ENCODE results near the gene APOBEC2. TPM values are rescaled to one million over a fixed set of nuclear protein-coding genes. Genes with fewer than 3 reads are reported as not detected.
A peak's percentile ranks its signal among the peaks of the same experiment; 100 is the strongest.
"Not testable (repeated sequence)": the region's sequence is repeated elsewhere in the genome, so short reads cannot be mapped to it uniquely, and the experiment has no call there.

APOBEC2 gene
- total and polyA plus RNA-seq, 9 of the 15 experiments (the other 6 are each of a cell fraction or from before 2014, with no cell fraction given): 0.25 to 1.6 TPM; not detected in 7

GRCh38 chr6:41014780-41015179 is 38.2 kb upstream of the APOBEC2 start (continued):
- no peak for TF ChIP-seq SMAD3 (CRISPR knock-in tag; conservative IDR thresholded peaks at IDR 0.05)
- TF ChIP-seq ZNF778 (CRISPR knock-in tag; IDR thresholded peaks at IDR 0.05): no peak
- no peak for TF ChIP-seq ZNF668 (CRISPR knock-in tag; IDR thresholded peaks at IDR 0.05)
- 0 out of 2 replicates have a peak, but pooled peaks have one; percentile 12 for TF ChIP-seq MAFK (IDR thresholded peaks at IDR 0.05; ENCODE audit: low read length)
- no peak for TF ChIP-seq THRB (CRISPR knock-in tag; conservative IDR thresholded peaks at IDR 0.05)
- TF ChIP-seq KLF1 (tag; IDR thresholded peaks at IDR 0.05): no peak
- no peak for TF ChIP-seq HDAC2 (IDR thresholded peaks at IDR 0.05)
- TF ChIP-seq NFATC3 (IDR thresholded peaks at IDR 0.05): no peak
- TF ChIP-seq ATF2 (CRISPR knock-in tag; IDR thresholded peaks at IDR 0.05): no peak

- ATAC-seq; DNase-seq (ENCODE audit: extremely low read depth in 1 of 4, low spot score in 3 of 4); H3K4me3 ChIP-seq; BruUV-seq (replicated peaks); POLR2A ChIA-PET; in situ Hi-C loops (cut with MboI); H3K9me3 ChIP-seq (replicated peaks; ENCODE audit: control insufficient read depth, insufficient read depth, low read depth, low read length); H3K4me1 ChIP-seq (replicated peaks in 1 of 2; ENCODE audit: control insufficient read depth in 2 of 2, insufficient read depth in 2 of 2, low read length in 2 of 2); H3K36me3 ChIP-seq (ENCODE audit: control insufficient read depth, insufficient read depth, low read length); intact Hi-C loops (cut with micrococcal nuclease); H3K27ac ChIP-seq (ENCODE audit: extremely low read depth, low read depth, low read length); CTCF ChIA-PET (ENCODE audit: low intra/inter-chr PET ratio); H3K9ac ChIP-seq (ENCODE audit: insufficient read depth in 1 of 2, low read depth in 2 of 2, low read length in 2 of 2); H4K20me1 ChIP-seq (replicated peaks; ENCODE audit: control insufficient read depth, insufficient read depth, low read length); FAIRE-seq; H2AFZ ChIP-seq (ENCODE audit: low read depth, low read length); H3K79me2 ChIP-seq (ENCODE audit: control insufficient read depth, insufficient read depth, low read length); H3K4me2 ChIP-seq (ENCODE audit: insufficient read depth, low read length); H3K9me1 ChIP-seq (ENCODE audit: control insufficient read depth, insufficient read depth, low read length): not testable (repeated sequence)
- TF ChIP-seq ZNF146 (CRISPR knock-in tag; IDR thresholded peaks at IDR 0.05; ENCODE audit: unreplicated experiment): peak; percentile 22
- H3K27me3 ChIP-seq (ENCODE audit: control insufficient read depth in 2 of 2, insufficient read depth in 2 of 2, low read length in 2 of 2): peaks cover 7 to 26% of the 10 kb centered on the region in 2 experiments; a peak in 4 of 5 replicates
- WGBS (ENCODE audit: insufficient coverage, low coverage, missing lambda C conversion rate): 5% methylated on average over 5 of the region's 5 CpGs
These were observed 37.1 kb upstream of the APOBEC2 start for GRCh38 chr6:41015860-41016259.

All from K562 (cell line).